Osteocyte (in vitro differentiated cells): ENCODE results near the gene FBXO33. TPM values are rescaled to one million over a fixed set of nuclear protein-coding genes. Genes with fewer than 3 reads are reported as not detected.

ENCODE experiments used
- DNase-seq: peaks from one replicate; pipeline ENCODE4 v3.0.0; 2021; ENCODE audit warnings: mixed read lengths; ENCODE audit not compliant: unreplicated experiment; ENCODE audit errors: extremely low spot score
- H3K27ac Mint-ChIP-seq: one replicate; pipeline ENCODE4 v1.8.0; 2021; ENCODE audit warnings: mild to moderate bottlenecking, mixed read lengths; ENCODE audit not compliant: unreplicated experiment
- H3K27me3 Mint-ChIP-seq: one replicate; pipeline ENCODE4 v1.8.0; 2021; ENCODE audit warnings: mixed read lengths; ENCODE audit not compliant: unreplicated experiment
- H3K36me3 Mint-ChIP-seq: one replicate; pipeline ENCODE4 v1.8.0; 2021; ENCODE audit warnings: mixed read lengths; ENCODE audit not compliant: unreplicated experiment
- H3K4me1 Mint-ChIP-seq: one replicate; pipeline ENCODE4 v1.8.0; 2021; ENCODE audit warnings: mixed read lengths; ENCODE audit not compliant: unreplicated experiment
- H3K4me3 Mint-ChIP-seq: one replicate; pipeline ENCODE4 v1.8.0; 2021; ENCODE audit warnings: mild to moderate bottlenecking, moderate library complexity, mixed read lengths; ENCODE audit not compliant: unreplicated experiment
- H3K9me3 Mint-ChIP-seq: one replicate; pipeline ENCODE4 v1.8.0; 2021; ENCODE audit warnings: mixed read lengths; ENCODE audit not compliant: unreplicated experiment
- total RNA-seq: library from RNA; stranded (reverse); gene quantifications from 2 replicates; pipeline ENCODE4 v1.2.1, GENCODE V29; 2021
- TF ChIP-seq, protein P1 (sequence below): fragments of 200-600 bp; sonication (generic); IDR thresholded peaks from 2 replicates; pipeline ENCODE4 v1.5.0; 2021; ENCODE audit warnings: antibody characterized with exemption, mild to moderate bottlenecking, moderate library complexity

Gene FBXO33
- total RNA-seq, 1 donor from 2014 or later: 10.0 TPM

- Mint-ChIP-seq H3K27ac (no peak overlapping the region), H3K4me3 (no peak overlapping the region)
These were observed 15.0 kb upstream of the FBXO33 start for GRCh38 chr14:39447175-39447661.

GRCh38 chr14:39446131-39446744 lies 14.0 kb upstream of the FBXO33 start:
- TF ChIP-seq, protein P1, sequence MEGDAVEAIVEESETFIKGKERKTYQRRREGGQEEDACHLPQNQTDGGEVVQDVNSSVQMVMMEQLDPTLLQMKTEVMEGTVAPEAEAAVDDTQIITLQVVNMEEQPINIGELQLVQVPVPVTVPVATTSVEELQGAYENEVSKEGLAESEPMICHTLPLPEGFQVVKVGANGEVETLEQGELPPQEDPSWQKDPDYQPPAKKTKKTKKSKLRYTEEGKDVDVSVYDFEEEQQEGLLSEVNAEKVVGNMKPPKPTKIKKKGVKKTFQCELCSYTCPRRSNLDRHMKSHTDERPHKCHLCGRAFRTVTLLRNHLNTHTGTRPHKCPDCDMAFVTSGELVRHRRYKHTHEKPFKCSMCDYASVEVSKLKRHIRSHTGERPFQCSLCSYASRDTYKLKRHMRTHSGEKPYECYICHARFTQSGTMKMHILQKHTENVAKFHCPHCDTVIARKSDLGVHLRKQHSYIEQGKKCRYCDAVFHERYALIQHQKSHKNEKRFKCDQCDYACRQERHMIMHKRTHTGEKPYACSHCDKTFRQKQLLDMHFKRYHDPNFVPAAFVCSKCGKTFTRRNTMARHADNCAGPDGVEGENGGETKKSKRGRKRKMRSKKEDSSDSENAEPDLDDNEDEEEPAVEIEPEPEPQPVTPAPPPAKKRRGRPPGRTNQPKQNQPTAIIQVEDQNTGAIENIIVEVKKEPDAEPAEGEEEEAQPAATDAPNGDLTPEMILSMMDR: no peak

More at GRCh38 chr14:39447175-39447661, 15.0 kb upstream of the FBXO33 start:
- Mint-ChIP-seq H3K4me1 (no peaks in the 10 kb centered on the region), H3K9me3 (no peaks in the 10 kb centered on the region), H3K27me3 (peaks cover 33% of the 10 kb centered on the region), H3K36me3 (no peaks in the 10 kb centered on the region)
- DNase-seq: no peak
- TF ChIP-seq, protein P1: no peak

DNA sequence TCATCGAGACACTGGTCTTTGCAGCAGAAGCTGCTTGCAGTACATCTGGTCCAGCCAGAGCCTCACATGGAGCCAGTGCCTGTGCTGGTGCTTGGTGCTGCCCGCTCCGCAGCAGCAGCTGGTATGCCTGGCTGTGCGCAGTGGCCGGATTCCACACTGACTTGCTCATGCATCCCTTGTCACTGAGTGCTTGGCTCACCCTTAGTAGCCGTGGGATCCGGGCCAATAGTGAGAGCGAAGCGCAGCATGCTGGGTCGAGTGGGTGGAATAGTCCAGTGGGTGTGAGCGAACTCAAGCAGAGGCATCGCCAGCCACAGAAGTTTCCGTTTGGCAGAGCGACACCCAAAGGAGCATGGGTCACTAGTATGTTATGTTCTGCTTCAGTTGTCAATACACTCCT lies 10.1 kb upstream of the FBXO33 start:
- no peaks in the 10 kb centered on the region for H3K4me1 Mint-ChIP-seq
- H3K27ac Mint-ChIP-seq: no peak overlapping the region
- no peaks in the 10 kb centered on the region for H3K36me3 Mint-ChIP-seq
- no peak for DNase-seq
- peaks cover 10% of the 10 kb centered on the region for H3K27me3 Mint-ChIP-seq
- TF ChIP-seq, protein P1: no peak
- H3K9me3 Mint-ChIP-seq: no peaks in the 10 kb centered on the region
- no peak overlapping the region for H3K4me3 Mint-ChIP-seq

More at GRCh38 chr14:39446131-39446744, 14.0 kb upstream of the FBXO33 start:
- H3K9me3 Mint-ChIP-seq: no peaks in the 10 kb centered on the region
- H3K27ac Mint-ChIP-seq: no peak overlapping the region
- no peak for DNase-seq
- no peak overlapping the region for H3K4me3 Mint-ChIP-seq
- peaks cover 25% of the 10 kb centered on the region for H3K27me3 Mint-ChIP-seq
- H3K36me3 Mint-ChIP-seq: no peaks in the 10 kb centered on the region
- H3K4me1 Mint-ChIP-seq: no peaks in the 10 kb centered on the region

DNA sequence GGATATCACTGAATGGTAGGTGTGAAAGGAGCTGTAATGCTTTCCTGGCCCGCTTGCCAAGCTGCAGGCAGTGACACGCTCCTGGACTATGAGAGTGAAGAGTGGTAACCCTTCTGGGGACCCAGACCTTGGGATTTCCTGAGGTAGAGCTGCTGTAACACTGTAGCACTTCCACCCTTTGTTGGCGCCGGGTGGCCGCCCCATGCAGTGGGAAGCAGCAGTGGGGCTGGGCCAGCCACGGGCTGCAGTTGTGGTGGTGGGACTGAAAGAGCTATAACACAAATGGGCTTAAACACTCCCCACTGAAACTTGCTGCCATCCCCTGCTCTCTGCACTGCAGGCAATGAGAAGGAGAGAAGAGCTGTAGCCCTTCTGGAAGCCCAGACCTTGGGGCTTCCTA lies 9.6 kb upstream of the FBXO33 start:
- no peak overlapping the region for H3K27ac Mint-ChIP-seq
- H3K4me3 Mint-ChIP-seq: no peak overlapping the region
- TF ChIP-seq, protein P1: no peak
- H3K36me3 Mint-ChIP-seq: no peaks in the 10 kb centered on the region
- no peaks in the 10 kb centered on the region for H3K4me1 Mint-ChIP-seq
- DNase-seq: no peak
- H3K27me3 Mint-ChIP-seq: peaks cover 6% of the 10 kb centered on the region
- no peaks in the 10 kb centered on the region for H3K9me3 Mint-ChIP-seq

DNA sequence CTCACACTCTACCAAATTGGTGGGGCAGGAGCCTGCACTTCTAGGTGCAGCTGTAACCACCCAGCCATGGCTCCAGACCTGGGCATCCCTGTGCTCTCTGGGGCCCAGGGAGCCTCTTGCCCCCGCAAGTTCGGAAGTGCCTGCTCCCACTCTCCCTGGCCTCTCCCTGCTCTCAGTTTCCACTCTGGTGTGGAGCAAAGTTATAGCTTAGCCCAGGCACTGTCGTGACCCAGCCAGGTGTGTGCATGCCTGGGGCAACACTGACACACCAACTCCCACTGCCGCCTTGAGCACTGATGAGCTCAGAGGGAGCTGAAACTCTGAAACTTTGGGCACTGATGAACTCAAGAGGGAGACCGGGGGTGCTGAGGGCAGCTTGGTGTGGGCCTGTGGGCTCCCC lies 8.7 kb upstream of the FBXO33 start:
- Mint-ChIP-seq H3K9me3 (no peaks in the 10 kb centered on the region), H3K36me3 (no peaks in the 10 kb centered on the region), H3K27me3 (no peaks in the 10 kb centered on the region), H3K4me3 (no peak overlapping the region), H3K4me1 (no peaks in the 10 kb centered on the region), H3K27ac (no peak overlapping the region)
- no peak for DNase-seq
- TF ChIP-seq, protein P1: no peak
